NCI-H1694 treated with DMSO at 0.1 percent for 48 hours (cell line): ENCODE results near the gene TEF.
A peak's percentile ranks its signal among the peaks of the same experiment; 100 is the strongest.
"Not testable (repeated sequence)": the region's sequence is repeated elsewhere in the genome, so short reads cannot be mapped to it uniquely, and the experiment has no call there.

Source experiments
- DNase-seq: peaks from one replicate; lab custom pipeline; 2025; lab: John Stamatoyannopoulos, UW

The TEF gene

DNA sequence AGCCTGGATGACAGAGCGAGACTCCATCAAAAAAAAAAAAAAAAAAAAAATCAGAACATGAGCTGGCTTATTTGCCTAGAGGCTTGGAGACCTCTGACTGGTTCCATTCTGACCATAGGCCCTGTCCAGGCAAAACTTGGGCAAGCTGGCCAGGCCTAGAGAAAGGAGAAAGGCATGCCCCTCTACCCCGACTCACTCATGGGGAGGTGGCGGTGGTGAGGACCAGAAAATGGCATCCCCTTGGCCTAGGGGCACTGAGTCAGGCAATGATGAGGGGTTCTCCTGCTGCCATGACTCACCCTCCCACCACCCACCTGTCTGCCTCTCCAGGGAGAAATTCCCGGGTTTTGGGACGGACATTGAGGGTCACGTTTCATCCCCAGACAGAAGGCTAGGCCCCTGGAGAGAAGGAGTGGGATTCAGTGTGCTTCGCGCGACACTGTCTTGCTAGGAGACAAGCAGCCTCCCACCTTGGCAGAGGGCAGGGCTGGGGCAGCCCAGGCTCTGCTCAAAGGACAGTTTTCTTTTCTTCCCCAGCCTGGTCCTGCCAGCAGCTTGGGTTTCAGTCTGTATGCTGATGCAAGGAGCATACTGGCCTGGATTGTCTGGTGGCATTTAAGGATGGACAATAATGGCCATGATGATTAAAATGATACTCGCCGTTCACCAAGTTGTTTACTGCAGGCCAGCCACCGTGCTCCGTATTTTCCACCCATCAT lies 47.6 kb downstream of the TEF start:
- no peak for DNase-seq

DNA sequence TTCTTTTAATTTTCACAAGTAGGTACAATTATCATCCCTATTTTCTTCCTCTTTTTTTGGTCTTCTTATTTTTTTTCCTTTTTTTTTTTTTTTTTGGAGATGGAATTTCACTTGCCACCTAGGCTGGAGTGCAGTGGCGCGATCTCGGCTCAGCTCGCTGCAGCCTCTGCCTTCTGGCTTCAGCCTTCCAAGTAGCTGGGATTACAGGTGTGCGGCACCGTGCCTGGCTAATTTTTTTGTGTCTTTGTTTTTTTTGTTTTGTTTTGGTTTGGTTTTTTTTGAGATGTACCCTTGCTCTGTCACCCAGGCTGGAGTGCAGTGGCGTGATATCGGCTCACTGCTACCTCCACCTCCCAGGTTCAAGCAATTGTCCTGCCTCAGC lies 48.2 kb downstream of the TEF start:
- DNase-seq, result no peak

DNA sequence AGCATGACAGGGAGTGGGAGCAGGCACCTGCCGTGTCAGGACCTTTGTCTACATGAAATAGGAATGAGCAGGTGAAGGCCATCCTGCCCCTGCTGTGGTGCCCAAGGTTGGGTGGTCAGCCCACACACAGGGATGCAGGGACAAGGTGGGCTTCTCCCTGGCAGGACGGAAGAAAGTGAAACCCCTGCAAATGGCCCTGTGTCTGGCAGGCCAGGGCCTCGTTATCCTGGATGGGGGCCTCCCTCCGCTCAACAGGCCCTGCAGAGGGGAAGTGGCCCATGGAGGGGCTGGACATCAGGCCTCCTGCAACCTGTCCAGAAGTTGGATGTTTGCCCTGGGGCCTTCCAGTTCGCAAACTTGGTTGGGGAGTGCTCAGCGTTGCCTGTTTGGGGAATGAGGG lies 49.9 kb downstream of the TEF start:
- DNase-seq, result no peak

DNA sequence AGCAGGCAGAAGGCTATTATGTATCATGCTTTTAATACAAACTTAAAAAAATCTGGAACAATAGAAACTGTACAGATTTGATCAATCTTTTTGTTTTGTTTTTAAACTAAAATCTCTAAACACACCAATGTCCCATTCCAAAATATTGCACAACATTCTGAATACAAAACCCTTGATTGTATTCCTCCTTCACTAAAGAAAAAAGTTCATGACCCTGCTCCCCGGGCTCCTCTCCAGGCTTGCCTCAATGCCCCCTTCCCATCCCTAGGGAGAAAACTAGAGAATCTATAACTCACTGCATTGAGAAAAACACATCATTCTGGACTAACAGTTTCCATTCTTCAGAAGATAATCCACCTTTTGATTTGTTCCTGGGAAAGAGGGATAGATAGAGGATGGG lies 51.7 kb downstream of the TEF start:
- DNase-seq, result not testable (repeated sequence)

DNA sequence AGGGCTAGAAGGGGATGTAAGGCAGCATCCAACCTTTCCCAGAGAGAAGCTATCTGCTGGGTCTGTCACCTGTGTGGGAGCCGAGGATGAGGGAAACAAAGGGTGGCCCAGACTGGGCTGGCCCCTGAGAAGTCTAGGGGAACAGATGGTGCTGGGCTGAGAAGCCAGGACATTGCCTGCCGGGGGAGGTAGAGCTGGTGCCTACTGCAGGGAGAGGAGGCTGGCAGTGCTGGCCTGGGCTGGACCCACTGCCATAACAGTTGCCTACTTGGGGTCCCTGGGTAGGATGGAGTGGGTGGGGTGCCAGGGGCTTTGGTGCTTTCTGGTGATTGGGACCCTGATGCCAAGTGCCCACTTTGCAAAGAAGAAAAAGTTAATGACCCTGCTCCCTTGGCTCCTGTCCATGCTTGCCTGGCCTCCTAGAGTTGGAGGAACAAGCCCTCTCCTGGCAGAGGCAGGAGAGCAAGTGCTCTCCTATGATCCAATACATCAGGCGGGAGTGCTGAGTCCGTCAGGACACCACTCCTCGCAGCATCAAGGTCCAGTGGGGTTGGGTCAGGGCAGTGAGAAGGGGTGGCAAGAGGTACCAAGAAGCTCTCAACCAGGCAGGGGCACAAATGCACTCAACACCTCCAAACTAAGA lies 52.7 kb downstream of the TEF start:
- DNase-seq, result not testable (repeated sequence)

DNA sequence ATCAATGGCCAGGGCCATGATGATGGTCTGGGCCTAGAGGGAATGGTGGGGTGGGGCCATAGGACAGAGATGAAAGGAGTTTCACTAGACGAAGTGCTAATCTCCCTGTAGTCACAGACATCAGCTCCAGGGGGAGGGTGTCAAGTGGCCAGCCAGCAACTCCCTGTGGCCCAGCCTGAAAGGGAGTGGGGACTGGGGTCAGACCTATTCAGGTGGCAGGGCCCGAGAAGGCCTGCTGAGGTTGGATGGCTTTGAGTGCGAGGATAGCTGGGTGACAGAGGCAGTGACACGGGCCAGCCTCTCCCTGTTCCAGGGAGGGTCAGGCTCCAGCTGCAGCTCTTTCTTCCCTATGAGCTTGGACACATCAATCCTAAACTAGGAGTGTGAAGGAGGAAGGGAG lies 53.8 kb downstream of the TEF start:
- DNase-seq, result no peak

DNA sequence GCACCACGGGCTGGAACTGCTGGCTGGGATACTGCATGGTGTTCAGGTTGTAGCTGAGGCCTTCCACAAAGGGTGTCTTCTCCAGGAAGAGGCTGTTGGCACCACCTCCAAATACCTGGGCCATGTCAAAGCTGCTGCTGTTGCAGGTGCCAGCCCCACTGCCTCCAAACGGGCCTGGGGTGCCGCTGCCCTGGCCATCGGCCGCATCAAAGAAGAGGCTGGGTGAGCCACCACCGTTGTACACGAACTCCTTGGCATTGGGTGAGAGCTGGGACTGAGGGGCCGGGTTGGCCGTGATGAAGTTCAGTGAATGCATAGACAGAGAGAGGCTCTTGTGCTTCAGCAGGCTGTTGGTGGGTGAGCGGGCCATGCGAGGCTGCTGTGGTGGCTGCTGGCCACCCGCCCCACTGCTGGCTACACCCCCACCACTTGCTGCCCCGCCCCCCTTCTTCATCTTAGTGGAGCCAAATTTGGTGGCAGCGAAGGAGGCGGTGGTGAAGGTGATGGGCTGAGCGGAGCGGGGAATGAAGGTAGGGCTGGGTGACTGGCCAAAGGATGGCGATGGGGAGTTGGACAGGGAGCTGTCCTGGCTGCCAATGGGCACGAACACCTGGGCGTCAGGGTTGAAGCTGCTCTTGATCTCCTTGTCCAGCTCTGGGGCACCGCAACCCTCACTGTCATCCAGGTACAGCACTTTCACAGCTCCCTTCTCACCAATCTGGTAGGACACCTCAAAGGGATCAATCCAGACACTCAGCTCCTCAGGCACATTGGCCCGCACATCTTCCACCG lies 54.8 kb downstream of the TEF start:
- no peak for DNase-seq

DNA sequence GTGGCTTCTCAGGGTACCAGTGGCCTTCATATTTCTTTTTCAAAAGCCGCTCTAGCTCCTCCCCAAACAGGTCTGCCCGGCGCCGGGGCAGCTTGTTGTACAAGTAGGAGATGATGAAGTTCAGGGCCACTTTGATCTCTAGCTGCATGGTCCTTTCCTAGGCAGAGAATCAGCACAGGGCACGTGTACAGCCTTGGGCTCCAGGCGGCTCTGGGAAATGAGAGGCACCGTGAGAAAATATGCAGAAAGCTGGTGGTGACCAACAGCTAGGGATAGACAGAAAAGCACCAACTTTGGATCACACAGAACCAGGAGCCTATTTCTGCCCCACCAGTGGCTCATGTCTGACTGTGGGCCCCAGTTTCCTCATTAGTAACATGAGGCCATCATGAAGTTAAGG lies 55.5 kb downstream of the TEF start:
- DNase-seq, result no peak

DNA sequence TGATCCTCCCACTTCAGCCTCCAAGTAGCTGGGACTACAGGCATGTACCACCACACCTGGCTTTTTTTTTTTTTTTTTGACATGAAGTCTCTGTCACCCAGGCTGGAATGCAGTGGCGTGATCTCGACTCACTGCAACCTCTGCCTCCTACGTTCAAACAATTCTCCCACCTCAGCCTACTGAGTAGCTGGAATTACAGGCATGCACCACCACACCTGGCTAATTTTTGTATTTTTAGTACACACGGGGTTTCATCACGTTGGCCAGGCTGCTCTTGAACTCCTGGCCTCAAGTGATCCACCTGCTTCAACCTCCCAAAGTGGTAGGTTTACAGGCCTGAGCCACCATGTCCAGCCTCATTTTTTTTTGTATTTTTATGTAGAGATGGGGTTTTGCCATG lies 58.8 kb downstream of the TEF start:
- not testable (repeated sequence) for DNase-seq

DNA sequence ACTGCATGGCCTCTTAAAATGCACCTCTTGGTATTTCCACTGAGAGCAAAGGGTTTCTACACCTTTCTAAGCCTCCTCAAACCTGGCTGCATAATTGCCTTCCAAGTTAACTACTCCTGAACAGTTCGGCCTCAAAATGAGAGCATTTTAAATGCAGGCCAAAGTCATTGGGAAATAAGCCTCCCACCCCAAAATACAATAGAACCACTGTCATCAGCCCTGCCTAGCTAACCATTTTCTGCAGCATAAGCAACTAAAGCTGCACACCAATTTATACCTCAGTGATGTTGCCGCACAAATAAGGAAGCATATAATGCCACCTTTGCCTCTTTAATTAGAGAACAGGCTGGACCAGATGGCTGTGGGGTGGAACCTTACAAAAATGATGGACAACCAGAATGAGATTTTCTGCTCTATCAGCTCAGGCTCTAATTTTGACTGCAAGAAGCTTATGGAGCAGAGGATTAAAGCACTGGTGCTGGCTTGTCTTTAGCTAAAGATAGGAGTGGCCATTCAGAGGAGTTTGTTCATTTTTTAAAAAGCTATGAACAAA lies 60.6 kb downstream of the TEF start:
- peak; percentile 85 for DNase-seq

DNA sequence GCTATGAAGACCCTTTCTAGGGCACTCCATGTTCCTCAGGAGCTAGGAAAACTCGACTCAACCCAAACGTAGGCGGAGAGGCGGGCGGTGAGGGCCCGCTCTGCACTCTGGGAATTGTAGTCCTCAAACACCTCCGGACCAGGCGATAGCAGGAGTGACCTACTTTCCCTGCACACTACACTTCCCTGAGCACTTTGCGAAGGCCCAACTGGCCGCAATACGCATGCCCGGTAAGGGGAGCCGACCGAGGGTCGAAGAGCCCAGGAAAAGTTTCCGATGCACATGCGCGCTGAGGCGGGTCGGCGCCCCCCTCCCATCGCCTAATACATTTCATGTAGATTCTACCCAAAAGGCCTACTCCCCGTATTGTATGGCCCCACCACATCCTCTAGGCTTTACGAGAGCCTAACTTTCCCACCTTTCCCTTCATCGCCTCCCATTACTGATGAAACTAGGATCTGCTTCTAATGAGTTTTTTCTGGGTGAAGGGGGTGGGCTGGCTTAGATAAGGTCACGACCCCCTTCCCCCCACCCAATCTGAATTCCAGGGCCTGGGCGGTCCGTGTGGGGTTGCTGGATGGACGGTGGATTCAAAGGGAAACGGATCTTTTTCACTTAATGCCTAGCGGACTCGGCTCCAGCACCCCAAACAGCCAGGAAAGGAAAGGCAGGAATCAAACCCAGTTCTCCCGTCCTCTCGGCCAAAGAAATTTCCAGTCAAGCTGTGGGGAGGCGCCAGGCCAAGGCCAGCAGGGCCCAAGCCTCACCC lies 62.8 kb downstream of the TEF start:
- peak; percentile 98 for DNase-seq

DNA sequence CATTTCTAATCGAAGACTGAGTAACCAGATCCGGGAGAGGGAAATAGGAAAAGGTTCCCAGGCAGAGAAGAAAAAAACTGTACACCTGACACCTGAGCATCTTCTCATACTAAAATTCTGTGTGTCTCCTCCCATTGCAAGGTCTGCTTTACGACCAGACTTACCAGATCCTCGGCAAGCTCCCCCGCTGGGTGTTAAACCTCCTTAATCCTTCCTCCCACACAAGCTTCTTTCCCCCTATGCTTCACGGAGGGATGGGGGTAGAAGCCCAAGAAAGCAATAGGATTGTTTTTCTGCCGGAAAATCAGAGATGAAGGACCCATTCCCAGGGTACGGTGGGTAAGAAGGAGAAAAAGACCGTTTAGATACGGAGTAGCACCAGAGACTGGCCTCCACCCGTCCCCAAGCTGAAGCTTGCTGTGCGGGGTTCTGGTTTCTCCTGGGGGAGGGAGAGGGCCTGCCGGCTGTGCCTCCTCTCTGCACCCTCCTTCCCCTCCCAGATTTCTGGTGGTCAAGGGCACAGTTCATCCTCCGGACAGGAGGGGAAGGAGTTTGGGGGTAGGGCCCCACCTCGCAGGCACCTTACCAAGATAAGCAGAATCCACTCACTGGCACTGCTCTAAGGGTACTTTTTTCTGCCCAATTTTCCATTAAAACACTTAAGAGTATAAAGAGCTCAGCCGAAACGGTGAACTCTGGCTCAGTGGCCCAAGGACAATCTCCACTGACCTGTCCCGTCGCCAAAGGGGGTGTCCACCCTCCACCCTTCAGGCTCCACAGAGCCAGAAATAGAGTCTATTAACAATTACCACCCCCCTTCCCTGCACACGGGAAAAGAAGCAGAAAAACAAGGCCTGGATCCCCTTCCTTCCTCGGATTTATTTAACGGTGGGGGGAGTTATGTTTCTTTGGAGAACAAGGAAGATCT lies 63.7 kb downstream of the TEF start:
- DNase-seq, result no peak

DNA sequence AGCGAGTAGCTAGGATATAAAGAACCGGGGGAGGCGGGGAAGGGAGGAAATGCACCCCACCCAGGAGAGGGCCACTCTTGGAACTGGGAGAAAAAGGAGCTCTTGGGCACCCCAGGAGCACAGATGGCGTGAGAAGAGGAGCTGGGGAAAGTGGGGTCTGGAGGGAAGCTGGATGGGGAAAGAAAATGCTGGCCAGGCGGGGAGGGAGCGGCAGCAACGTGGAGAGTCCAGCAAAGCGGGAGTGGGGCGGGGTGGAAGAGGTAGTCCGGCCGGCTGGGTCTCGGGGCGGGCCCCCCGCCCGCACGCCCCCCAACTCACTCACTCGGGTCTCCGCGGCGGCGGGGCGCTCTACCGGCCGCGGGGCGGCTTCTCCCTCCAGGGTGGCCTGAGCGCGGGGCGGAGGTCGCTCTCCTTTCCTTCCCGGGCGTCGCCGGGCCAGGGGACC lies 64.3 kb downstream of the TEF start:
- DNase-seq, result no peak

DNA sequence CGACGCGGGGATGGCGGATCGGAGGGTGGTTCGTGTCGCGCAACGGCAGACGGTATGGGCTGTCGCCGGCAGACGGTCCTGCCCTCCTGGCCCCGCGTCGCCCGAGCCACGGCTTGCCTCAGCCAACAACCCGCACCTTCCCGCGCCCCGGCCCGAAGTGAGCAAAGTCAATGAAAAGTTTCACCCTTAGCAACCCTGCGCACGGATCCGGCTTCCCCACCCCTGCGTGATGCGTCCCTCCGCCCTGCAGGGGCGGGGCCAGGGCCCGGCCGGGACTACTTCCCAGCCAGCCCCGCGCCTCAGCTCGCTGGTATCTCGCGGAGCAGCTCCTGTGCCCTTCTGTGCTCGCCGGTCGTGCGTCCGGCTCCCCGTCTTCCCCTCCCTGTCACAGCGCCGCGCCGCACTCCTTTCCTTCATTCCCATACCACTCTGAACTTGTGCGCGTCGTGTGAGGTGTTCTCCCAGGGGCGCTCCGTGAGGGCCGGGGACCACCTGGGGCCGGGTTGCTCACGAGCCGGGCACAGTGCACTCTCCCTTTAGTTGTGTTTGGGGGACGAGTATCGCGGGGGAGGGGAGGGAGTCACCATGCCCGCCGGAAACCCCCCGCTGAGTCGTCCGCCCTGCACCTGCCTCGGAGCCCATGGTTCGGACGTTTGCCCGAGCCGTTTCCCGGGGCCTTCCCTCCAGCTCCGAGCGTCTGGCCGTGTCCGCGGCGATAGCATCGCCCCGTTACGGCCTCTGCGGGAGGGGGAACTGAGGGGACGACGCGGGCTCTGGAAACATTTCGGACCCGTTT lies 65.1 kb downstream of the TEF start, which contains the start of gene TOB2:
Gene TOB2 (minus strand): TSS at position 163 of the 796 bp plus-strand sequence. CDS start 9,456 bp downstream, outside the sequence.
- DNase-seq, result peak; percentile 88

DNA sequence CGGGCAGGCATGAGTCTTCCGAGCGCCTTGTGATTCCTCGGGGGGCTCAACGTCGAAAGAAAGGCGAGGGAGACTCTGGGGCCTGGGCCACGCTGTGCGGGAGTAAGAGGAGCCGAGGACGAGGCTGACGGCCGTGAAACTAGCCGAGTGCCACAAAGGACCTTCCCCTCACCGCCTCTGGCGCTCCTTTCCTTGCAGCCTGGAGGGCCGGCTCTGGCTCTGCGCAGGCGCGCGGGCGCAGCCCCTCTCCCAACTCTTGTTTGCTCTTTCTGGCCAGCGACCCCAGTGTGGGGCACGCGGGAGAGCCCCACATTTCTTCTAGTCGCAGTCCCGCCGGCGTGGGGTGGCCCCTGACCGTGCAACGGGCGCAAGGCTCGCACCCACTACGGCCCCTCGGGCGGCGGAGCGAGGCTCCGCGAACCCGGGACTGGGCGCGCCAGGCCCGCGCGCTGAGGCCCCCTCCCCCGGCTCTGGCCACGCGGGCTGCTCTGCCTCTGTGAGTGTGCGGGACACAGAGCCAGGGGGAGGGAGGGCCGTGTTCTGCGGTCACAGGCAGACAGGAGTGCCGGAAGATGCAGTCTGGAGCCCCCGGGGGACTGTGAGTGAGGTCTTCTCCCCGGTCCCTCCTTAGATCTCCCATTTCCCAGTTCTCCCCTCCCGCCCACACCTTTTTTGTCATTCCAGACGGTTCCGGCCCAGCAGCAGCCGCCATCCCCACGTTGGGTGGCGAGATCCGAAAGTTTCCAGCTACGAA lies 65.9 kb downstream of the TEF start:
- peak; percentile 72 for DNase-seq

DNA sequence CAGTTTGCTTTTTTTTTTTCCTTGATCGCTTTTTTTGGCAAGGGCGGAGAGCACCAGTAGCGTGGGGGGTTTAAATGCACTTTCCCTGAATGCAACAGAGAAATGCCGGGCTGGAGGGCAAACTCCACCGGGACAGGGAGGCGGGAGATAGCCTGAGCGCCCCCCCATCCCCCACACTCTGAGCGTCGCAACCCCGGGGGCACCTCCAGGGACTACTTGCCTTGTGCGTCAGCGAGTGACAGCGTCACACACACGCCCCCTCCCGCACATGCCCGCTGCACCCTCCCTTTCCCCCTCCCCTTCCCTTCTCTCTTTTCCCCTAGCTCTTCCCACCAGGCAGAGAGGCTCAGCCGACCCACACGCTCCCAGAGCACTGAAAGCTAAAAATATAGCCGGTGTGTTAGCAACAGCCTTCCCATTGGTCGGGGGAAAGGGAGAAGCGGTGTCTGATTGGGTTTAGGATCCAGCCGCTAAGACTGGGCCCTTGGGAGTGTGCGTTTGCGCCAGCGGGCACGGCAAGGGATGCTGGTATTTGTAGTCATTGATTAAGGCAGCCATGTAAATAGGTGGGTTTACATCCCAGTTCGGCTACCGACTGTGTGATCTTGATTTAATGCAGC lies 66.6 kb downstream of the TEF start:
- DNase-seq, result peak; percentile 99
